Measurements from ENCODE around the gene CDC45.
"Not testable (repeated sequence)": the region's sequence is repeated elsewhere in the genome, so short reads cannot be mapped to it uniquely, and the experiment has no call there.

The CDC45 gene

DNA sequence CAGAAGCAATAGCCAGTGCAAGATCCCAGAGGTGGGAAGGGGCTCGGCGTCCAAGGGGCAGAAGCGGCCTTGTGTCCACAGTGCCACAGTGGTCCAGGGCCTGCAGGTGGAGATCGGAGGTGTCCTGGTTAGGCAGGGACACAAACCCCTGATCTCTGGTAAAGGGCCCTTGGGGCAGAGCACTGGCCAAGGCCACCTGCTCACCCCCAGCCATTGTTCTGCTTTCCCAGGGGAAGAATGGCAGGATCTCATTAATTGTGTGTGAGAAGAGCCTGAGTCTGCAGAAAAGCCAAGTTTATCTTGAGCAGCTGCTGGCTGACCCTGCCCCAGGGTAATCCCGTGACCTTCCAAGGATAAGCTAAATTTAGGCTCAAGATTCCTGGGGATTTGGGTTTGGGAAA, 47.6 kb downstream of the CDC45 start:
- no peak for DNase-seq
- Histone ChIP-seq H3K27me3 (replicated peaks in 2 of 5; ENCODE audit: control insufficient read depth in 4 of 5, insufficient read depth in 5 of 5, low read length in 4 of 5) (peaks cover 0 to 27% (median 2%) of the 10 kb centered on the region in 5 experiments), H3K4me1 (ENCODE audit: control extremely low read depth in 1 of 4, control insufficient read depth in 4 of 4, insufficient read depth in 4 of 4, low read length in 3 of 4) (peaks cover 0 to 29% (median 27%) of the 10 kb centered on the region in 4 experiments), H3K27ac (ENCODE audit: insufficient read depth in 1 of 2, low read depth in 1 of 2, low read length in 2 of 2, poor library complexity in 1 of 2, severe bottlenecking in 2 of 2) (no peak overlapping the region), H3K9me3 (ENCODE audit: control extremely low read depth in 1 of 5, control insufficient read depth in 4 of 5, insufficient read depth in 2 of 5, low read depth in 1 of 5, low read length in 4 of 5) (no peaks in the 10 kb centered on the region), H3K4me3 (ENCODE audit: control insufficient read depth in 1 of 7, extremely low read depth in 1 of 7, insufficient read depth in 4 of 7, low read depth in 2 of 7, low read length in 6 of 7) (no peak overlapping the region), H3K36me3 (ENCODE audit: control insufficient read depth in 4 of 4, insufficient read depth in 4 of 4, low read length in 3 of 4) (no peaks in the 10 kb centered on the region)
- ChIA-PET CTCF (interaction anchor here (0.6 to 0.8 kb wide), 2 partner anchors 34 kb away, joined by 3 read pairs; no protein-coding TSS in a partner anchor), POLR2A (no interaction called here)
- 100% methylated on average over 4 of the region's 5 CpGs for WGBS (ENCODE audit: insufficient coverage)

DNA sequence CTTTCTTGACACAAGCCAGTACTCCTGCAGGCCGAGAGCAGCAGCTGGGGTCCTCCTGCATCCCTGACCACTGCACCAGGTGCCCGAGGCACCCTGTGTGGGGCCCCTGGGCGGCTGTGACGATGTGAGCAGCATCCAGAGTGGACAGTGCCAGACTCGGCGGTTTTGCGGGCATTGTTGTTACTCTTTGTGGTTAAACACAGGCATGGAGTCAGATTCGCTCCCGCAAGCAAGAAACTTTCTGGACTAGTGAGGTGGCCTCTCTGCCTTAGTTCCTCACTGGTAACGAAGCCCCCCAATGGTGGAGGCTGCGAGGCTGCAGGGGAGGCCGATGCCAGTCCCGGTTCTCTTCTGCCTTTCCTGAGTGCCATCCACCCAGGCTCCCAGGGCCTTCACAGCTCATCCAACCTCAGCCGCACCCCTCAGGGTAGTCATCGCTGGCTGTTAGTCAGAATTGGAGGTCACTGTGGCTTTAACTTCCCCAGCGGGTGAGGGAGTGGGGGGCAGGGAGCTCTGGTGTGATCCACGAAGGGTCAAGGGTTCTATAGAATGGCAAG, 48.2 kb downstream of the CDC45 start:
- Histone ChIP-seq H3K36me3 (ENCODE audit: control insufficient read depth in 4 of 4, insufficient read depth in 4 of 4, low read length in 3 of 4) (no peaks in the 10 kb centered on the region), H3K27ac (ENCODE audit: insufficient read depth in 1 of 2, low read depth in 1 of 2, low read length in 2 of 2, poor library complexity in 1 of 2, severe bottlenecking in 2 of 2) (no peak overlapping the region), H3K27me3 (replicated peaks in 2 of 5; ENCODE audit: control insufficient read depth in 4 of 5, insufficient read depth in 5 of 5, low read length in 4 of 5) (peaks cover 0 to 25% (median 2%) of the 10 kb centered on the region in 5 experiments), H3K4me3 (ENCODE audit: control insufficient read depth in 1 of 7, extremely low read depth in 1 of 7, insufficient read depth in 4 of 7, low read depth in 2 of 7, low read length in 6 of 7) (no peak overlapping the region), H3K9me3 (ENCODE audit: control extremely low read depth in 1 of 5, control insufficient read depth in 4 of 5, insufficient read depth in 2 of 5, low read depth in 1 of 5, low read length in 4 of 5) (no peaks in the 10 kb centered on the region), H3K4me1 (ENCODE audit: control extremely low read depth in 1 of 4, control insufficient read depth in 4 of 4, insufficient read depth in 4 of 4, low read length in 3 of 4) (peaks cover 0 to 28% (median 23%) of the 10 kb centered on the region in 4 experiments)
- no peak for DNase-seq
- WGBS (ENCODE audit: insufficient coverage) = 92% methylated on average over 15 of the region's 17 CpGs
- CTCF ChIA-PET = no interaction called here
- POLR2A ChIA-PET = no interaction called here

- DNase-seq = peak in 2 of 3 donors; percentile 57 to 72
- ChIA-PET POLR2A (no interaction called here), CTCF (interaction anchor here (1.1 to 1.6 kb wide), 3 partner anchors 27 to 150 kb away, joined by 4 read pairs; no protein-coding TSS in a partner anchor)
- no peaks in the 10 kb centered on the region for H3K9me3 ChIP-seq (ENCODE audit: control extremely low read depth in 1 of 5, control insufficient read depth in 4 of 5, insufficient read depth in 2 of 5, low read depth in 1 of 5, low read length in 4 of 5)
- H3K27me3 ChIP-seq (replicated peaks in 2 of 5; ENCODE audit: control insufficient read depth in 4 of 5, insufficient read depth in 5 of 5, low read length in 4 of 5) = peaks cover 0 to 10% (median 0%) of the 10 kb centered on the region in 5 experiments
- WGBS (ENCODE audit: insufficient coverage) = no CpG with 5 or more reads among the region's 4 CpGs
- peaks cover 0 to 26% (median 15%) of the 10 kb centered on the region in 4 experiments for H3K4me1 ChIP-seq (ENCODE audit: control extremely low read depth in 1 of 4, control insufficient read depth in 4 of 4, insufficient read depth in 4 of 4, low read length in 3 of 4)
- no peaks in the 10 kb centered on the region for H3K36me3 ChIP-seq (ENCODE audit: control insufficient read depth in 4 of 4, insufficient read depth in 4 of 4, low read length in 3 of 4)
- H3K27ac ChIP-seq (ENCODE audit: insufficient read depth in 1 of 2, low read depth in 1 of 2, low read length in 2 of 2, poor library complexity in 1 of 2, severe bottlenecking in 2 of 2) = no peak overlapping the region
- H3K4me3 ChIP-seq (ENCODE audit: control insufficient read depth in 1 of 7, extremely low read depth in 1 of 7, insufficient read depth in 4 of 7, low read depth in 2 of 7, low read length in 6 of 7) = no peak overlapping the region
Measured at GRCh38 chr22:19529811-19530210, 50.1 kb downstream of the CDC45 start.

DNA sequence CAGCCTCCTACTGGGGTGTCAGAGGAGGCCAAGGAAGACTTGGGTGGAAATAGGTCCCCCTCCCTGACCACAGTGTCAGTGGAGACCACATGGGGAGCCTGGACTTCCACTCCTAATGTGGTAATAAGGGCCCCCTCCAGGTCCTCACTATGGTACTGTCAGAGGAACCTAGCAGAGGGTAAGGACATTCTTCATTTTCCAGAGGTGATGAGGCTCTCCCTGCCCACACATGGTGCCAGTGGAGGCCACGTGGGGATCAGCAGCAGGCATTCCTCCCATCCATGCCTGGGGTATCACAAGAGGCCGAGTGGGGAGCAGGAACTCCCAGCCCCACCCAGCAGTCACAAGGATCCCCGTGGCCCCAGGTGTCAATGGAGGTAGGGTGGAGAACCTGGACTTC, 51.0 kb downstream of the CDC45 start:
- ChIA-PET CTCF (interaction anchor here (1.2 to 1.6 kb wide), 3 partner anchors 9 to 33 kb away, joined by 3 to 4 read pairs (median 4); no protein-coding TSS in a partner anchor), POLR2A (no interaction called here)
- 100% methylated on average over 2 of the region's 3 CpGs for WGBS (ENCODE audit: insufficient coverage)
- Histone ChIP-seq H3K4me1 (ENCODE audit: control extremely low read depth in 1 of 4, control insufficient read depth in 4 of 4, insufficient read depth in 4 of 4, low read length in 3 of 4) (peaks cover 0 to 33% (median 14%) of the 10 kb centered on the region in 4 experiments), H3K4me3 (ENCODE audit: control insufficient read depth in 1 of 7, extremely low read depth in 1 of 7, insufficient read depth in 4 of 7, low read depth in 2 of 7, low read length in 6 of 7) (no peak overlapping the region), H3K9me3 (ENCODE audit: control extremely low read depth in 1 of 5, control insufficient read depth in 4 of 5, insufficient read depth in 2 of 5, low read depth in 1 of 5, low read length in 4 of 5) (no peaks in the 10 kb centered on the region), H3K36me3 (ENCODE audit: control insufficient read depth in 4 of 4, insufficient read depth in 4 of 4, low read length in 3 of 4) (no peaks in the 10 kb centered on the region), H3K27ac (ENCODE audit: insufficient read depth in 1 of 2, low read depth in 1 of 2, low read length in 2 of 2, poor library complexity in 1 of 2, severe bottlenecking in 2 of 2) (no peak overlapping the region), H3K27me3 (replicated peaks in 2 of 5; ENCODE audit: control insufficient read depth in 4 of 5, insufficient read depth in 5 of 5, low read length in 4 of 5) (peaks cover 0 to 2% (median 0%) of the 10 kb centered on the region in 5 experiments)
- DNase-seq = no peak

DNA sequence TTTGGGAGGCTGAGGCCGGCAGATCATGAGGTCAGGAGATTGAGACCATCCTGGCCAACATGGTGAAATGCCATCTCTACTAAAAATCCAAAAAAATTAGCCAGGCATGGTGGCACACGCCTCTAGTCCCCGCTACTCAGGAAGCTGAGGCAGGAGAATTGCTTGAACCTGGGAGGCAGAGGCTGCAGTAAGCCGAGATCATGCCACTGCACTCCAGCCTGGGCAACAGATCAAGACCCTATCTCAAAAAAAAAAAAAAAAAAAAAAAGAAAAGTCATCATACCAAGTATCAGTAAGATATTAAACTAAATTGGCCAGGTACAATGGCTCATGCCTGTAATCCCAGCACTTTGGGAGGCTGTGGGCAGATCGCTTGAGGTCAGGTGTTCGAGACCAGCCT, 51.6 kb downstream of the CDC45 start:
- POLR2A ChIA-PET; H3K27ac ChIP-seq (ENCODE audit: insufficient read depth in 1 of 2, low read depth in 1 of 2, low read length in 2 of 2, poor library complexity in 1 of 2, severe bottlenecking in 2 of 2); DNase-seq; H3K4me3 ChIP-seq (ENCODE audit: control insufficient read depth in 1 of 7, extremely low read depth in 1 of 7, insufficient read depth in 4 of 7, low read depth in 2 of 7, low read length in 6 of 7); H3K9me3 ChIP-seq (ENCODE audit: control extremely low read depth in 1 of 5, control insufficient read depth in 4 of 5, insufficient read depth in 2 of 5, low read depth in 1 of 5, low read length in 4 of 5); H3K27me3 ChIP-seq (replicated peaks in 2 of 5; ENCODE audit: control insufficient read depth in 4 of 5, insufficient read depth in 5 of 5, low read length in 4 of 5); H3K36me3 ChIP-seq (ENCODE audit: control insufficient read depth in 4 of 4, insufficient read depth in 4 of 4, low read length in 3 of 4): not testable (repeated sequence)
- CTCF ChIA-PET = interaction anchor here (1.5 kb wide), 1 partner anchor 9 kb away, joined by 3 read pairs; no protein-coding TSS in a partner anchor
- H3K4me1 ChIP-seq (ENCODE audit: control extremely low read depth in 1 of 4, control insufficient read depth in 4 of 4, insufficient read depth in 4 of 4, low read length in 3 of 4) = peaks cover 0 to 33% (median 14%) of the 10 kb centered on the region in 4 experiments
- WGBS (ENCODE audit: insufficient coverage) = 96% methylated on average over 5 of the region's 6 CpGs

DNA sequence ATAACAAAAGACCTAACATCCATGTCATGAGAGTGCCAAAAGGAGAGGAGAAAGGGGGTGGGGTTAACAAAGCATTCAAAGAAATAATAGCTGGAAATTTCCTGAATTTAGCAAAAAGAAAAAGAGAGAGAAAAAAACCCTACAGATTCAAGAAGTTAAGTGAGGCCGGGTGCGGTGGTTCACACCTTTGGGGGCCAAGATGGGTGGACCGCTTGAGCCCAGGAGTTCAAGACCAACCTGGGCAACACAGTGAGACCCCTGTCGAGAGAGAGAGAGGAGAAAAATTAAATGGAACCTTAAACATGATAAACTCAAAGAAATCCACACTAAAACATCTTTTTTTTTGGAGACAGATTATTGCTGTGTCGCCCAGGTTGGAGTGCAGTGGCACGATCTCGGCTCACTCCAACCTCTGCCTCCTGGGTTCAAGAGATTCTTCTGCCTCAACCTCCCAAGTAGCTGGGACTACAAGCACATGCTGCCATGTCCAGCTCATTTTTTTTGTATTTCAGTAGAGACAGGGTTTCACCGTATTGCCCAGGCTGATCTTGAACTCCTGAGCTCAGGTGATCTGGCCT, 53.4 kb downstream of the CDC45 start:
- Histone ChIP-seq H3K27ac (ENCODE audit: insufficient read depth in 1 of 2, low read depth in 1 of 2, low read length in 2 of 2, poor library complexity in 1 of 2, severe bottlenecking in 2 of 2) (no peak overlapping the region), H3K4me3 (ENCODE audit: control insufficient read depth in 1 of 7, extremely low read depth in 1 of 7, insufficient read depth in 4 of 7, low read depth in 2 of 7, low read length in 6 of 7) (no peak overlapping the region), H3K36me3 (ENCODE audit: control insufficient read depth in 4 of 4, insufficient read depth in 4 of 4, low read length in 3 of 4) (no peaks in the 10 kb centered on the region), H3K9me3 (ENCODE audit: control extremely low read depth in 1 of 5, control insufficient read depth in 4 of 5, insufficient read depth in 2 of 5, low read depth in 1 of 5, low read length in 4 of 5) (no peaks in the 10 kb centered on the region), H3K4me1 (ENCODE audit: control extremely low read depth in 1 of 4, control insufficient read depth in 4 of 4, insufficient read depth in 4 of 4, low read length in 3 of 4) (peaks cover 0 to 25% (median 14%) of the 10 kb centered on the region in 4 experiments), H3K27me3 (replicated peaks in 2 of 5; ENCODE audit: control insufficient read depth in 4 of 5, insufficient read depth in 5 of 5, low read length in 4 of 5) (no peaks in the 10 kb centered on the region)
- WGBS (ENCODE audit: insufficient coverage) = 94% methylated on average over 5 of the region's 8 CpGs
- ChIA-PET POLR2A (no interaction called here), CTCF (interaction anchor here (0.9 to 1.1 kb wide), 3 partner anchors 35 to 97 kb away, joined by 3 to 4 read pairs (median 3); no protein-coding TSS in a partner anchor)
- DNase-seq = no peak

DNA sequence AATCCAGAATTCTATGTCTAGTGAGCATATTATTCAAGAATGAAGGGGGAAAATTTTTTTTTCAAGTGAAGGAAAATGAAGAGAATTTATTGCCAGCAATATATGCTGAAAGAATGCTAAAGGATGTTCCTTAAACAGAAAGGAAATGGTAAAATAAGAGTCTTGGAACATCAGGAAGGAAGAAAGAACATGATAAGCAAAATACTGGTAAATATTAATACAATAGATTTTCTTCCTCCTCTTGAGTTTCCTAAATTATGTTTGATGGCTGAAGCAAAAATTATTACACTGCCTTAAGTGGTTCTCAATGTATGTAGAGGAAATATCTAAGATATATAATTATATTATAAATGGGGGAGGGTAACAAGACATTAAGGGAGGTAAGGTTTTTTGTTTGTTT, 54.1 kb downstream of the CDC45 start:
- Histone ChIP-seq H3K4me3 (ENCODE audit: control insufficient read depth in 1 of 7, extremely low read depth in 1 of 7, insufficient read depth in 4 of 7, low read depth in 2 of 7, low read length in 6 of 7) (no peak overlapping the region), H3K36me3 (ENCODE audit: control insufficient read depth in 4 of 4, insufficient read depth in 4 of 4, low read length in 3 of 4) (no peaks in the 10 kb centered on the region), H3K4me1 (ENCODE audit: control extremely low read depth in 1 of 4, control insufficient read depth in 4 of 4, insufficient read depth in 4 of 4, low read length in 3 of 4) (peaks cover 0 to 25% (median 14%) of the 10 kb centered on the region in 4 experiments), H3K27ac (ENCODE audit: insufficient read depth in 1 of 2, low read depth in 1 of 2, low read length in 2 of 2, poor library complexity in 1 of 2, severe bottlenecking in 2 of 2) (no peak overlapping the region), H3K9me3 (ENCODE audit: control extremely low read depth in 1 of 5, control insufficient read depth in 4 of 5, insufficient read depth in 2 of 5, low read depth in 1 of 5, low read length in 4 of 5) (no peaks in the 10 kb centered on the region), H3K27me3 (replicated peaks in 2 of 5; ENCODE audit: control insufficient read depth in 4 of 5, insufficient read depth in 5 of 5, low read length in 4 of 5) (no peaks in the 10 kb centered on the region)
- ChIA-PET CTCF (interaction anchor here (1.1 kb wide), 1 partner anchor 35 kb away, joined by 3 read pairs; no protein-coding TSS in a partner anchor), POLR2A (no interaction called here)
- DNase-seq = no peak
